BLaER1 treated with 17β-estradiol and CSF1 and Interleukin-3, amounts not matched to agents 10 nM and 100 nM (cell line): Measurements from ENCODE around the gene PTPRS.

Experiments
- H3K27ac ChIP-seq, 11 experiments: shearing (Covaris generic); formaldehyde crosslinking; 2 replicates each; pipeline ENCODE4 v1.8.1; 2022
- H3K27me3 ChIP-seq, 11 experiments: shearing (Covaris generic); formaldehyde crosslinking; 2 replicates each; pipeline ENCODE4 v1.8.1; 2022
- H3K36me3 ChIP-seq, 11 experiments: shearing (Covaris generic); formaldehyde crosslinking; 2 replicates each; pipeline ENCODE4 v1.8.1; 2022
- H3K4me1 ChIP-seq, 10 experiments: shearing (Covaris generic); formaldehyde crosslinking; 2 replicates each; pipeline ENCODE4 v1.8.1; 2022
- H3K4me2 ChIP-seq, 11 experiments: shearing (Covaris generic); formaldehyde crosslinking; 2 replicates each; pipeline ENCODE4 v1.8.1; 2022
- H3K4me3 ChIP-seq, 10 experiments: shearing (Covaris generic); formaldehyde crosslinking; 2 replicates each; pipeline ENCODE4 v1.8.1; 2022
- H3K9ac ChIP-seq, 11 experiments: shearing (Covaris generic); formaldehyde crosslinking; 2 replicates each; pipeline ENCODE4 v1.8.1; 2022
- H3K9me3 ChIP-seq, 11 experiments: shearing (Covaris generic); formaldehyde crosslinking; replicated peaks in 1 of 11; 2 replicates each; pipeline ENCODE4 v1.8.1; 2022
- H4K20me1 ChIP-seq, 11 experiments: shearing (Covaris generic); formaldehyde crosslinking; 2 replicates each; pipeline ENCODE4 v1.8.1; 2022
- Cebpa-rat ChIP-seq, 11 experiments: shearing (Covaris generic); IDR thresholded peaks; 2 replicates each; pipeline ENCODE4 v1.8.1; 2022

The PTPRS gene

DNA sequence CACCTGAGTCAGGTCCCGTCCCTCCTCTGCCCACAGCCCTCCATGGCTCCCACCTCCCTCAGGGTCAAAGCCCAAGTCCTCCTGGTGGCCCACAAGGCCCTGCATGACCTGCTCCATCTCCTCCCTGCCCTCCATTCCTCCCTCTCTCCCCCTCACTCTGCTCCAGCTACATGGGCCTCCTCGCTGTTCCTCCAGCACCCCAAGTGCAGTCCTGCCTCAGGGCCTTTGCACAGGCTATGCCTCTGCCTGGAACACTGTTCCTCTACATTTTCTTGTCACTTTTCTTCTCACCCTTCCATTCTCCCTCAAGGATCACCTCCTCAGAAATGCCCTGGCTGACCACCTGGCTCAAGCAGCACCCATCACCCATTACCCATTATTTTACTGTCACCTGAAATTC lies 41.5 kb downstream of the PTPRS start:
- Histone ChIP-seq H3K9me3 (no peaks in the 10 kb centered on the region), H3K27ac (no peak overlapping the region), H3K4me3 (no peak overlapping the region), H3K4me2 (no peak overlapping the region), H3K9ac (no peak overlapping the region), H3K27me3 (peaks cover under 1 to 9% (median 4%) of the 10 kb centered on the region in 11 experiments; a peak in 20 of 22 replicates), H4K20me1 (peaks cover 0 to 13% (median 0%) of the 10 kb centered on the region in 11 experiments; a peak in 3 of 22 replicates), H3K36me3 (no peaks in the 10 kb centered on the region), H3K4me1 (no peaks in the 10 kb centered on the region)
- no peak for TF ChIP-seq Cebpa-rat (IDR thresholded peaks at IDR 0.05)

DNA sequence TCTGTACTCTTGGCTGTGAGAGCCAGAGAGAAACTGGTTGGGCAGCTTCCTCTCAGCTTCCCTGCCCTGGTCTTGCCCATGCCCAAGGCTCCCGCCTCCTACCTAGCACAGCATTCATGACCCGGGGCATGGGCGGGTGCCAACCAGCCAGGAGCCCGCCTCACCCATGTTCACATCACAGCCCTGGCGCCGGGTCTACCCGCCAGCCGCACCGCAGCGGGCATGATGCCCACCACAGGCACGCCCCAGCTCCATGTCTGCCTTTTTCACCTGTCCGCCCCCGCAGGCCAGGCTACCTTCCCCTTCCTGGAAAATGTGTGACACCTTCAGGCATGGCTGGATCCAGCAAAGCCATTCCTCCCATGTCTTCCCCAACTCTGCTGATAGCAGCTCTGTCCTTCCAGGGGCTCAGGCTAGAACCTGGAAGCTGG lies 42.1 kb downstream of the PTPRS start:
- no peak overlapping the region for H3K27ac ChIP-seq
- H3K4me3 ChIP-seq: no peak overlapping the region
- no peaks in the 10 kb centered on the region for H3K9me3 ChIP-seq
- H3K27me3 ChIP-seq: peaks cover 7 to 16% (median 10%) of the 10 kb centered on the region in 11 experiments; a peak in 21 of 22 replicates
- H3K4me2 ChIP-seq: no peak overlapping the region
- H3K9ac ChIP-seq: no peak overlapping the region
- peaks cover 0 to 18% (median 0%) of the 10 kb centered on the region in 11 experiments; a peak in 5 of 22 replicates for H4K20me1 ChIP-seq
- no peak for TF ChIP-seq Cebpa-rat (IDR thresholded peaks at IDR 0.05)
- peaks cover 0 to 4% (median 3%) of the 10 kb centered on the region in 10 experiments; a peak in 9 of 20 replicates for H3K4me1 ChIP-seq
- no peaks in the 10 kb centered on the region for H3K36me3 ChIP-seq

DNA sequence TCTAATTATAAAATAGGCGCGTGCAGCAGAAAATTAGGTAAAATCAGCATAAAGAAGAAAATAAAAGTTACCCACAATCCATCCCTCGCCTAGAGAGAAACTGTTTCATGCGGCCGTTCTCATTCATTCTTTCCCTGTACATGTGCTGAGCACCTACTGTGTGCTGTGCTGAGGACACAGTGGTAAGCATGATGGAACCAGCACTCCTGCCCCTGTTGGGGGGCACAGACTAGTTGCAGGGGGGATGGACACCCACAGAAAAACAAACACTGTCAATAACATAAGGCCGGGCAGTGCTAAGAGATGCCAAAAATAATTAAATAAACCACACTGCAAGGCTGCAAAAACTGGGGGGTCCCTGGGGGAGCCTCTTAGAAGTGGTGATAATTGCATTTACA lies 43.3 kb downstream of the PTPRS start:
- Histone ChIP-seq H3K4me3 (no peak overlapping the region), H3K9ac (no peak overlapping the region), H3K27ac (no peak overlapping the region), H3K4me2 (no peak overlapping the region), H3K9me3 (no peaks in the 10 kb centered on the region), H4K20me1 (peaks cover 0 to 21% (median 3%) of the 10 kb centered on the region in 11 experiments; a peak in 18 of 22 replicates), H3K4me1 (peaks cover 3 to 9% (median 9%) of the 10 kb centered on the region in 10 experiments), H3K27me3 (peaks cover 9 to 20% (median 12%) of the 10 kb centered on the region in 11 experiments; a peak in 21 of 22 replicates), H3K36me3 (no peaks in the 10 kb centered on the region)
- no peak for TF ChIP-seq Cebpa-rat (IDR thresholded peaks at IDR 0.05)

DNA sequence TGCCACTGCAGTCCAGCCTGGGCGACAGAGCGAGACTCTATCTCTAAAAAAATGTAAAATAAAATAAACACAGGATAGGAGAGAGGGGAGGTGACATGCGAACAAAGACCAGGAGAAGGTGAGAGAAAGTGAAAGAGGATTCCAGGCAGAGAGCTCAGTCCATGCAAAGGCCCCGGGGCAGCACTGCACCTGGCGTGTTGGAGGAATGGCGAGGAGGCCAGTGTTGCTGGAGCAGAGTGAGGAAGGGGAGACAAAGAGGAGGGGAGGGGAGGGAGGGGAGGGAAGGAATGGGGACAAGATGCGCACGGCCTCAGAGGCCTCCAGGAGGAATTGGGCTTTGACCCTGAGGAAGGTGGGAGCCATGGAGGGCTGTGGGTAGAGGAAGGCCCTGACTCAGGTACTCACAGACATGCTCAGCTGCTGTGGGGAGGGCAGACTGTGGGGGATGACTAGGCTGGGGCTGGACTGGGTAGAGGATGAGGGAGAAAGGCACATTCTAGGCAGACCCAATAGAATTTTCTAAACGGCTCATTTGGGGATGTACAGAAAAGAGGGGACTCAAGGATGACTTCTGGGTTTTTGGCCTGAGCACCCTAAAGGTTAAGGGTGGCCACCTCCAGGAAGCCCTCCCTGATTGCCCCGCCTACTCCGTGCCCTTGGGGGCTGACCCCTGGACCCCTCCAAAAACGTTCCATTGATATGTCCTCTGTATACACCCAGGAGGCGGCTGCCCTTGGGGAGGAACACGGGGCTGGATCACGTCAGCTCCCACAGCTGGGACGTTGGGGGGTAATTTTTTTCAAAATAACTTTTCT lies 43.9 kb downstream of the PTPRS start:
- no peaks in the 10 kb centered on the region for H3K9me3 ChIP-seq
- no peak for TF ChIP-seq Cebpa-rat (IDR thresholded peaks at IDR 0.05)
- no peak overlapping the region for H3K4me2 ChIP-seq
- H3K27ac ChIP-seq: no peak overlapping the region
- peaks cover 7 to 15% (median 15%) of the 10 kb centered on the region in 10 experiments for H3K4me1 ChIP-seq
- H3K9ac ChIP-seq: no peak overlapping the region
- no peak overlapping the region for H3K4me3 ChIP-seq
- H3K36me3 ChIP-seq: no peaks in the 10 kb centered on the region
- peaks cover 0 to 27% (median 9%) of the 10 kb centered on the region in 11 experiments; a peak in 18 of 22 replicates for H4K20me1 ChIP-seq
- H3K27me3 ChIP-seq: peaks cover 9 to 26% (median 12%) of the 10 kb centered on the region in 11 experiments; a peak in 21 of 22 replicates

DNA sequence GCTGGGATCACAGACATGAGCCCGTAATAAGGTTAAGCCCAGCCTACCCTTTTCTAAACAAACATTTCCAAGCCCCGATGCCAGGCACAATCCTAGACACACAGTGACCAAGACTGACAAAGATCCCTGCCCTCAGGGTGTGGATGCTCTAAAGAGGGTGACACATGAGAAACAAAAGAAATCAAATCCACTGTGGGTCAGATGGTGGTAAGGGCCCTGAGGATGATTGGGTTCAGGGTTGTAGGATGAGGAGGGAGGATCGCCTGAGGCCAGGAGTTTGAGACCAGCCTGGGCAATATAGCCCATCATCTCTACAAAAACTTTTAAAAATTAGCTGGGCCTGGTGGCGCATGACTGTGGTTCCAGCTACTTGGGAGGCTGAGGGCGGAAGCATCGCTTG lies 44.6 kb downstream of the PTPRS start:
- Histone ChIP-seq H3K4me2 (no peak overlapping the region), H3K4me3 (no peak overlapping the region), H3K4me1 (peaks cover 7 to 22% (median 18%) of the 10 kb centered on the region in 10 experiments), H3K27me3 (peaks cover 9 to 31% (median 12%) of the 10 kb centered on the region in 11 experiments; a peak in 21 of 22 replicates), H3K27ac (no peak overlapping the region), H3K9ac (no peak overlapping the region), H3K36me3 (no peaks in the 10 kb centered on the region), H3K9me3 (no peaks in the 10 kb centered on the region), H4K20me1 (peaks cover 0 to 33% (median 15%) of the 10 kb centered on the region in 11 experiments; a peak in 18 of 22 replicates)
- no peak for TF ChIP-seq Cebpa-rat (IDR thresholded peaks at IDR 0.05)

DNA sequence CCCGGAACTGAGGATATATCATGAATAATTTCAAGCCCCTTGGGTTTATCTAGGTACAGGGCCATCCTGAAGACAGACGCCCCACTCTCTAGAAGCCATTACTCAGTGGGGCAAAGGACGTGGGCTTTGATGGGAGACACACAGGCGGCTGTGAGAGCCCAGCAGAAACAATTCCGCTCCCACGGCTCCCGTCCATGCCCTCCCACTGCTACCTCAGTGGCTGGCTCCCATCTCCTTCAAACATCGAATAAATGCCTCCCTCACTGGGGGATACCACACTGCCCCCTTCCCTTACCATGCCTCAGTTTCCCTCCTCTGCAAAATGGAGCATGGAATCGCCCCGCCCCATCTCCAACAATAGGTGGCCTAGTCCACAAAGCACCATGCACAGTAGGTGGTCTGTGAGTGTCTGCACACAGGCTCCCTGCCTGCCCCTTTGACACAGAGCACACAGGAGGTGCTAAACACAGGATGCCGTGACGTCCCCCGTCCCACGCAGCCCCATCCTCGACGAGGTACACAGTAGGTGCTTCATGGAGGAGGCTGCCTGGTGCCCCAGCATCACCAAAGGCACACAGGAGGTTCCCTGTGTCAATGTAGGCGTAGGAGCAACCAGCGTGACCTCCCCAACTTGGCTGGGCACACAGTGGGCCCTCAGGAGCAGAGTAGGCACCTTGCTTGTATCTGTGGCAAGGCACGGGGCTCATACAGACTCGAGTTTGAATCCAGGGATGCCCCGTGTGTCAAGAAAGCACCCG lies 46.0 kb downstream of the PTPRS start:
- no peaks in the 10 kb centered on the region for H3K36me3 ChIP-seq
- TF ChIP-seq Cebpa-rat (IDR thresholded peaks at IDR 0.05): no peak
- peaks cover 7 to 32% (median 20%) of the 10 kb centered on the region in 10 experiments for H3K4me1 ChIP-seq
- H3K27me3 ChIP-seq: peaks cover 9 to 31% (median 12%) of the 10 kb centered on the region in 11 experiments; a peak in 21 of 22 replicates
- H4K20me1 ChIP-seq: peaks cover 0 to 48% (median 29%) of the 10 kb centered on the region in 11 experiments; a peak in 18 of 22 replicates
- no peak overlapping the region for H3K9ac ChIP-seq
- H3K27ac ChIP-seq: no peak overlapping the region
- no peak overlapping the region for H3K4me3 ChIP-seq
- H3K4me2 ChIP-seq: no peak overlapping the region
- H3K9me3 ChIP-seq: no peaks in the 10 kb centered on the region

DNA sequence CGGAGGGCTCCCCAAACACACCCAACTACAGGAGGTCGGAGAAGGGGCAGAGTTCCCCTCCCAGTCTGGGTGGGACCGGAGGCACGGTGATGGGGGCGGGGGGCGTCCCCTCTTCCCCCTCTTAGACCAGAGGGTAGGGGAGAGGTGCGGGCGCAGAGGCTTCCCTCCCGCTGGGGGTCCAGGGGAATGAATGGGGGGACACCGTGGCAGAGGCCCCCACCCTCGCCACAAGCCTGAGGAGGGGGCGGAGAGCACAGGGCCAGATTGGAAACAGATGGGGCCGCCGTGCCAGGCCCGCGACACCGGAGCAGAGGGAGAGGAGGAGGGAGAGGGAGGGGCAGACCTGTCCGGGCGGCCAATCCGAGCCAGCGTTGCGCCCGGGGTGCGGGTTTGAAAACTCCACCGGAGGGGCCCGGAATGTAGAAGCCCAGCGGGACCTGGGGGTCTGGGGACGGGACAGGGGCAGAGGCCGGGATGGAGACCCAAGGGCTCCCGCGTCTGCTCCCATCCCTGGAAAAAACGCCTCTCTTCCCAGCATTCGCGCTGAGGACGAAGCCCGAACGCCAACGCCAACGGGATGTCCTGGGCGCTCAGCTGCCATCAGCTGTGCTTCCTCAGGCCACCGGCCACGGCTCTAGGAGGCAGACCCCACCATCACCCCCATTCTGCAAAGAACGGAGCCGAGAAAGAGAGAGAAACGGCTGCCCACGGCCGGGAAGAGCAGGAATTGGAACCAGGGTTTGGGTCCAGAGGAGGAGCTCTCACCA lies 46.8 kb downstream of the PTPRS start:
- H3K27ac ChIP-seq: peak overlapping the region in 1 of 11 experiments; percentile 38; a peak in 1 of 22 replicates

More for the DNA sequence above, 46.8 kb downstream of the PTPRS start:
- H3K27me3 ChIP-seq: peaks cover 9 to 31% (median 13%) of the 10 kb centered on the region in 11 experiments; a peak in 21 of 22 replicates
- no peak for TF ChIP-seq Cebpa-rat (IDR thresholded peaks at IDR 0.05)
- peak overlapping the region; percentile 28 to 82 (median 71); a peak in 19 of 20 replicates for H3K4me3 ChIP-seq
- peak overlapping the region in 8 of 11 experiments; percentile 21 to 64 (median 52); a peak in 12 of 22 replicates for H3K9ac ChIP-seq
- H3K4me1 ChIP-seq: peaks cover 8 to 40% (median 25%) of the 10 kb centered on the region in 10 experiments
- peaks cover 0 to 56% (median 37%) of the 10 kb centered on the region in 11 experiments; a peak in 19 of 22 replicates for H4K20me1 ChIP-seq
- H3K36me3 ChIP-seq: no peaks in the 10 kb centered on the region
- peak overlapping the region; percentile 83 to 96 (median 91) for H3K4me2 ChIP-seq
- no peaks in the 10 kb centered on the region for H3K9me3 ChIP-seq
